ENCODE results near the gene PSME3. TPM values are rescaled to one million over a fixed set of nuclear protein-coding genes. Genes with fewer than 3 reads are reported as not detected.
A peak's percentile ranks its signal among the peaks of the same experiment; 100 is the strongest.

PSME3 gene, protein sequence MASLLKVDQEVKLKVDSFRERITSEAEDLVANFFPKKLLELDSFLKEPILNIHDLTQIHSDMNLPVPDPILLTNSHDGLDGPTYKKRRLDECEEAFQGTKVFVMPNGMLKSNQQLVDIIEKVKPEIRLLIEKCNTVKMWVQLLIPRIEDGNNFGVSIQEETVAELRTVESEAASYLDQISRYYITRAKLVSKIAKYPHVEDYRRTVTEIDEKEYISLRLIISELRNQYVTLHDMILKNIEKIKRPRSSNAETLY
- 40.7 TPM for total RNA-seq

DNA sequence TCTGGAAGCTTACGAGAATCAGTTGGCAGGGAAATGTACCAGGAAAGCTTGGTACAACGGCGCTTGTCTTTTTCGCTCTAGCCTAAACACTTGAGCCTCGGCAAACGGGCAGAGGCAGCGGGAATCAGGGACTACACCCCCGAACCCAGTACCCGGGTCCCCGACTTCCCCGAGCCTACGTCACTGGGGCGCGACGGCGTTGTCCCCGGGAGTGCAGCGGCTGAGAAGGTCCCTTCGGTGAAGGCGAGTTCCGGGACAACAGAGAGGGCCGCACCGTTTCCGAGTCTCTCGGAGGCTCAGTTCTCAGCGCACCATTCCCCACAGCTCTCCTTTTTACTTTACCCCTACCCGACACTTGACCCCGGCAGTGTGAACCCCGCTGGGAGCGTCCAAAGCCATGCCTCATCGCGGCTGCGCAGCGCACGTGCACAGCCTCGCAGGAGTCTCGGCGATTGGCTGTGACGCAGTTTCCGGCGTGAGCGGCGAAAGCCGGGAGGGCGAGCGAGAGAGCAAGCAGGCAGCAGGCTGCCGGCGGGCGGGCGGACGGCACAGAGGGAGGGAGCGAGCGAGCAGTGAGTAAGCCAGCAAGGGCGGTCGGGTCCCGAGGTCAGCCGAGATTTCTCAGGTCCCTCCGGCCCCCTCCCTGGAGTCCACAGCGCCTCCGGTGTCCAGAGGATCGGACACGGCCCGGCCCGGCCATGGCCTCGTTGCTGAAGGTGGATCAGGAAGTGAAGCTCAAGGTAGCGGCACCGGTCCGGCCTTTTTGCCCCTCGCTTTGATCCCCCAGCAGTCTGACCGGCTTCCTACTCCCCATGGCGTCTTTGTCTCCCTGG is at the start of gene PSME3:
Gene PSME3, plus strand, starts transcription at position 464 of the 833 bp plus-strand sequence. Its CDS starts 235 bp downstream, at position 699.
- ATAC-seq (peak; percentile 94), DNase-seq (ENCODE audit: low spot score) (peak; percentile 93)

- DNase-seq (ENCODE audit: low spot score), result no peak
- ATAC-seq, result no peak
Observed at GRCh38 chr17:42783791-42784138, 49.4 kb upstream of the PSME3 start.

GRCh38 chr17:42784409-42784808 is 48.8 kb upstream of the PSME3 start:
- DNase-seq (ENCODE audit: low spot score) (no peak), ATAC-seq (no peak)

- ATAC-seq, result no peak
- DNase-seq (ENCODE audit: low spot score), result no peak
Observed at GRCh38 chr17:42784811-42785592, 48.2 kb upstream of the PSME3 start.

DNA sequence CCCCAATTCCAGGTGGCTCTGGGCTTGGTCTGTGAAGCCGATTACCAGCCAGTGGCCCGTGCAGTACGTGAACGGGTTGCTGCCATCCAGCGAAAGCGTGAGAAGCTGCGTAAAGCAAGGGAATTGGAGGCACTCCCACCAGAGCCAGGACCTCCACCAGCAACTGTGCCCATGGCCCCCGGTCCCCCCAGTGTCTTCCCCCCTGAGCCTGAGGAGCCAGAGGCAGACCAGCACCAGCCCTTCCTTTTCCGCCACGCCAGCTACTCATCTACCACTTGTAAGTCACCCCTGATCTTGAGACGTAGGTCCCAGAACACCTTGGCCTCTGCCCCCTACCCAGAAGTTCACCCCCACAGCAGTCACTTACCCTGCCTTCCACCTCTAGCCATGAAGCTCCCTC is 45.9 kb upstream of the PSME3 start:
- no peak for DNase-seq (ENCODE audit: low spot score)
- no peak for ATAC-seq

DNA sequence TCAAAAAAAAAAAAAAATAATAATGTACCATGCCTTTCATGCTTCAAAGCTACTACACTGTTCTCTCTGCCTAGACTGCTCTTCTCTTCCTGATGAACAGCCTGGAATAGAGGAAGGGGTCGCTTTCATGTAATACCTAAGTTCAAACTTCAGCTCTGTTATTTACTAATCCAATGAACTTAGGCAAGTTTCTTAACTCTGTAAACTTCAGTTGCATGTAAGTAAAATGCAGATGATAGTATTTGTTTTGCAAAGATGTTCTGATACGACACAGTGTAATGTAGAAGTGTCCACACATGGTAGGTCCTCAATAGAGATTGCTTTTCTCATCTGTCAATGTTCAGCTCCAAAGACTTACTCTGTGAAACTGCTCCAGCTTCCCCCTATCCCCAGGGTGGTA is 41.2 kb upstream of the PSME3 start:
- ATAC-seq (peak; percentile 11), DNase-seq (ENCODE audit: low spot score) (no peak)

- no peak for ATAC-seq
- no peak for DNase-seq (ENCODE audit: low spot score)
Observed at GRCh38 chr17:42792545-42792944, 40.7 kb upstream of the PSME3 start.

GRCh38 chr17:42795061-42795460 is 38.1 kb upstream of the PSME3 start:
- no peak for ATAC-seq
- DNase-seq (ENCODE audit: low spot score), result no peak

GRCh38 chr17:42795465-42795864 is 37.7 kb upstream of the PSME3 start:
- ATAC-seq, result no peak

GRCh38 chr17:42796066-42796758 is 37.0 kb upstream of the PSME3 start:
- ATAC-seq (no peak), DNase-seq (ENCODE audit: low spot score) (no peak)

More at GRCh38 chr17:42795465-42795864, 37.7 kb upstream of the PSME3 start:
- no peak for DNase-seq (ENCODE audit: low spot score)

DNA sequence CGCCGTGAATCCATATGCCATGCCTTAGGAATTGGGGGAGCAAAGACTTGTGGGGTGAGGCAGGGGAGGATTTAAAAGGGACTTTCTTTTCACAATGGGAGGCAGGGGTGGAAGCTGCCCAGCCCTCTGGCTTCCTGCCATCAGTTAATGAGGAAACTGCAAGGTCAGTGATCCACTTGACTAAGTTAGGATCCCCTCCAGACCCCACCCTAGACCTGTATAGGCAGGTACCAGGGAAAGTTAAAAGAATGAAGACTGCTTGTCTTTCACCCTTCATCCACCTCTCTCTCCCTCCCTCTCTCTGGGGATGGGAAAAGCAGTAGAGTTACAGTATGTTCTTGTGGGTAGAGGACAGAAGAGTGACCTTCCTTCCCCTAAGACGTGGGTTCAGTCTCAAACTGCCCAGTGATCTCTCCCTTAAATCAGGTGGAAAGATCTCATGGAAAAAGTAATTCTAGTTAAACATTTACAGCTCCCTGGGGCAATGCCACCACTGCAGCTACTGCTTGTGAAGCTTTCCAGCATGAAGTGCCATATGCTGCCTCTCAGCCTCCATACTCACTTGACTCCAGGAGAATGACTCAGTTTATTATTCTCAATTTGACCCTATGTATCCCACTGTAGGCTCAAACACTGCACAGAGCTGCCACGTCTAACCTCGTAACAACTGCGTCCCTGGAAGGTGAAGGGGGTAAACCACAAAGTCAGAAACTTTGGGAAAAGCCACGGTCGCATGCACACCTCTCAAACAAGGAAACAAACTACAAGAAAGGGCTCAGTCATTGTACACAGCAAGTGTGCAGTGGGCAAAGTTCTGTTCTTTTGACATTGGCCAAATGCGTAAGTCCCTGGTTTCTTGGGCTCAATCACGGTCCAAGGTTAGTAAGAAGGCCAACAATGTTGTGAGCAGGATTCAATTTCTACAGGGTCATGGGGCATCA is 35.9 kb upstream of the PSME3 start:
- peak; percentile 68 for DNase-seq (ENCODE audit: low spot score)
- ATAC-seq, result peak; percentile 78

- peak; percentile 20 for ATAC-seq
- DNase-seq (ENCODE audit: low spot score), result no peak
Observed at GRCh38 chr17:42798011-42798382, 35.2 kb upstream of the PSME3 start.

GRCh38 chr17:42798383-42799380 is 34.5 kb upstream of the PSME3 start, which contains the start of the genes CNTD1 and COA3:
CNTD1 (plus strand) TSS chr17:42798861; CDS start chr17:42799068, 207 bp downstream.
COA3 (minus strand) TSS chr17:42798704; CDS start chr17:42798681, 23 bp downstream.
- ATAC-seq (peak; percentile 92), DNase-seq (ENCODE audit: low spot score) (peak; percentile 89)

- ATAC-seq (no peak), DNase-seq (ENCODE audit: low spot score) (no peak)
Observed at GRCh38 chr17:42803074-42803883, 29.9 kb upstream of the PSME3 start.

DNA sequence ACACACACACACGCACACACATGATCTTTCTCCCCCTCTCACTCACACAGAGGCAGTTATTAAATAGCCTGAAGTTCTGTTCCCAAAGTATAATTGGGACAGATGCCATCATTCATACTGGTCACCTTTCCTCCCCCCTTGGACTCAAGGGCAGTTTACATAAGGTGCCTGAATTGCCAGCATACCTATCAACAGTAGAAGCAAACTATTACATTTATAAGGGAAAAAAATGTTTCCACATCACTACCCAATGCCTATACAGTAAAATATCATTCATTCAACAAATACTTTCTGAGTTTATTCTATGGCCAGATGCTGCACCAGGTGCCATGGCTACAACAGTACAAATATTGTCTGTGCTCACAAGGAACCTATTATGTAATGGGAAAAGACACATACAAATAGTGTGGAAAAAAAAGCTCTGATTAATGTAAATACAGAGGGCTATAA is 28.3 kb upstream of the PSME3 start:
- ATAC-seq (peak; percentile 75), DNase-seq (ENCODE audit: low spot score) (no peak)

DNA sequence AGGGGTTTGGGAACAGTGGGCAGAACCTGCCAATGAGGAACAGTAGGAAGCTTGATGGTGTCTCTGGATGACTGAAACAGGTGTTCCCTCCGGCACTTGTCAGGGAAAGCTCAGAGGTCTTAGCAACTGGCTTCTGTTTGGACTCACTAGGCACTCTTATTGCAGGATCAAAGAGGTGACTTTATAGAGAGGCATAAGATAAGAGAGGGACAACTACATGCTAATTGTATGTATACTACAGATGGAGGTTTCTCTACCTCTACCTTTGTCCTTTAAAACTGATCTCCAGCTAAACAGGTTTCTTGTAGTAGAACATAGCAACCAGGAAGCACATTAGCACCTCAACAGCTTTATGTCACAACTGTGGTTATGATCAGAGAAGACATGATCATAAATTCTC is 26.9 kb upstream of the PSME3 start:
- no peak for DNase-seq (ENCODE audit: low spot score)
- no peak for ATAC-seq

DNA sequence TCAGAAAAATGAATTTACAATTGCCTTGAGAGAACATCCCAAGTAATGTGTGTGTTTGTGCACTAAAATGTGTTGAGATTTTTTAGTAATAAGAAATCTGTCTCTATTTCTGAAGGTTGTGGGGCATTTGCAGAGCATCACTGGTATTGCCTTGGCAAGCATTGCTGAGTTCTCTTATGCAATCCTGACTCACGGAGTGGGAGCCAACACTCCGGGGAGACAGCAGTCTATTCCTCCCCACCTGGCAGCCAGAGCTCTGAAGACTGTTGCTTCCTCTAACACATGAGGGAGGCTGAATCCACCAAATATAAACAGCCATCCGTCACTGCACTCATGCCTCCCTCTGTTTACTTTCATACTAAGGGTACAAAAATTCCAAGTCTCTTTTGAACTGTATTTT is 23.9 kb upstream of the PSME3 start:
- peak; percentile 63 for DNase-seq (ENCODE audit: low spot score)
- peak; percentile 92 for ATAC-seq

Measured in left lobe of liver (tissue), 2 donors.